Panc1 (cell line): Measurements from ENCODE around the gene CAMKMT. TPM values are rescaled to one million over a fixed set of nuclear protein-coding genes. Genes with fewer than 3 reads are reported as not detected.

Experiments used
- ATAC-seq: fragments of 200-7000 bp; cut with Tn5 transposase; 2 replicates; pipeline ENCODE4 v1.9.1; 2020; ENCODE audit warnings: mild to moderate bottlenecking, moderate library complexity
- BruUV-seq: library from RNA; stranded (reverse); fragments of 400-500 nt; replicated peaks from 2 replicates; lab custom pipeline; 2021; lab: Mats Ljungman, UMichigan
- CTCF ChIA-PET: fragments of 300-600 bp; sonication (Branson Sonifier 250); formaldehyde crosslinking; loops from one replicate; lab custom pipeline; 2022; ENCODE audit warnings: antibody characterized with exemption; lab: Charles Lee
- POLR2A ChIA-PET: fragments of 300-600 bp; sonication (Branson Sonifier 250); formaldehyde crosslinking; loops from one replicate; lab custom pipeline; 2022; ENCODE audit warnings: antibody characterized with exemption; lab: Charles Lee
- DNase-seq: peaks from one replicate; pipeline ENCODE4 v3.0.0-alpha.2; 2010; ENCODE audit warnings: low read depth, low spot score
- H3K27ac ChIP-seq: 2 replicates; pipeline ENCODE4 v1.5.1; 2011; ENCODE audit warnings: mild to moderate bottlenecking, low read length, inconsistent platforms
- H3K27me3 ChIP-seq: fragments of 200-500 bp; sonication (Bioruptor generic); 2 replicates; pipeline ENCODE4 v1.6.0; 2014; ENCODE audit warnings: low read length, inconsistent platforms; ENCODE audit not compliant: control insufficient read depth, insufficient read depth
- H3K36me3 ChIP-seq: fragments of 200-500 bp; sonication (Bioruptor generic); 2 replicates; pipeline ENCODE4 v1.5.1; 2014; ENCODE audit warnings: inconsistent platforms, mild to moderate bottlenecking, low read length, moderate library complexity; ENCODE audit not compliant: control insufficient read depth, insufficient read depth
- H3K4me1 ChIP-seq: 2 replicates; pipeline ENCODE4 v1.5.1; 2011; ENCODE audit warnings: inconsistent platforms, mild to moderate bottlenecking, low read length, moderate library complexity; ENCODE audit not compliant: control insufficient read depth, insufficient read depth
- H3K4me3 ChIP-seq, 2 experiments: 2 replicates each; pipeline ENCODE4 v1.5.1; 2011 to 2012; ENCODE audit warnings: low read depth in 2 of 2, low read length in 2 of 2, mild to moderate bottlenecking in 2 of 2, inconsistent platforms in 1 of 2, moderate library complexity in 1 of 2
- H3K9me3 ChIP-seq: fragments of 200-500 bp; sonication (Bioruptor generic); 2 replicates; pipeline ENCODE4 v1.5.1; 2014; ENCODE audit warnings: low read depth, mild to moderate bottlenecking, inconsistent platforms, low read length, moderate library complexity; ENCODE audit not compliant: control insufficient read depth, insufficient read depth
- POLR2AphosphoS5 ChIP-seq: IDR thresholded peaks from 2 replicates; pipeline ENCODE4 v1.6.1; 2012; ENCODE audit warnings: mild to moderate bottlenecking, low read depth, low read length, moderate library complexity
- SIN3A ChIP-seq: IDR thresholded peaks from 2 replicates; pipeline ENCODE4 v1.6.1; 2012; ENCODE audit warnings: low read depth, mild to moderate bottlenecking, low read length, moderate library complexity, borderline replicate concordance; ENCODE audit not compliant: insufficient read depth
- TCF7L2 ChIP-seq: IDR thresholded peaks from 2 replicates; pipeline ENCODE4 v1.6.1; 2011; ENCODE audit warnings: mild to moderate bottlenecking, low read depth, low read length, inconsistent platforms
- in situ Hi-C: cut with HindIII; loops from 2 replicates; pipeline ENCODE4 v1.10.0; 2016; ENCODE audit warnings: low sequenced_read_pairs, low pct_unique_long_range_greater_than_20kb
- intact Hi-C: fragments of 100-400 bp; cut with micrococcal nuclease; formaldehyde crosslinking; loops from one replicate; pipeline ENCODE4 v1.10.0; 2022; ENCODE audit not compliant: unreplicated experiment
- total RNA-seq: library from RNA; stranded (reverse); gene quantifications from one replicate; pipeline ENCODE4 v1.2.1, GENCODE V29; 2021; ENCODE audit not compliant: unreplicated experiment
- TF ChIP-seq, protein P1 (sequence below), 2 experiments: IDR thresholded peaks; 2 replicates each; pipeline ENCODE4 v1.6.1; 2011 to 2012; ENCODE audit warnings: low read depth in 2 of 2, control low read depth in 1 of 2, low read length in 1 of 2, mild to moderate bottlenecking in 1 of 2, moderate library complexity in 1 of 2; ENCODE audit not compliant: insufficient read depth in 1 of 2
- TF ChIP-seq, protein P2 (sequence below): fragments of 450-650 bp; IDR thresholded peaks from 2 replicates; pipeline ENCODE4 v1.5.1; 2017; ENCODE audit warnings: mild to moderate bottlenecking

CAMKMT gene
- total RNA-seq, 1 experiment from 2014 or later = 12.6 TPM

DNA sequence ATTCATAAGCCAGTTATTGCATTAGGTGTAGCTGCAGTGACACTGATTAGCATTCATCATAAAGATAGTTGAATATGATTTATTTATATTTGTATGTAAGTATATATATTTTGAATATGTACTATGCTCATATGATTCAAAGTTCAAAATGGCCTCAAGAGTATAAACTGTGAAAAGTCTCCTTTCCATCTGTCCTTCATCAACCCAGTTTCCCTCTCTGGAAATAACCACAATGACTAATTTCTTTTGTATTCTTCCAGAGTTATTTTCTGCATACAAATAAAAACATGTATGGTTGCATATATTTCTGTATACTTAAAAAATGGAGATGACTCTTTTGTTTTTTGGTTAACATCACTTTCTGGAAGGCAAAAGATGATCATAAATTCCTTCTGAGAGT lies 95.2 kb downstream of the CAMKMT start:
- no TSS peak for BruUV-seq
- Histone ChIP-seq H3K27ac (no peak overlapping the region), H3K4me1 (no peaks in the 10 kb centered on the region), H3K36me3 (no peaks in the 10 kb centered on the region; the same call in 1 of the 2 replicates), H3K4me3 (no peak overlapping the region), H3K9me3 (no peaks in the 10 kb centered on the region), H3K27me3 (no peaks in the 10 kb centered on the region)
- ChIA-PET CTCF (no interaction called here), POLR2A (no interaction called here)
- TF ChIP-seq, protein P1, sequence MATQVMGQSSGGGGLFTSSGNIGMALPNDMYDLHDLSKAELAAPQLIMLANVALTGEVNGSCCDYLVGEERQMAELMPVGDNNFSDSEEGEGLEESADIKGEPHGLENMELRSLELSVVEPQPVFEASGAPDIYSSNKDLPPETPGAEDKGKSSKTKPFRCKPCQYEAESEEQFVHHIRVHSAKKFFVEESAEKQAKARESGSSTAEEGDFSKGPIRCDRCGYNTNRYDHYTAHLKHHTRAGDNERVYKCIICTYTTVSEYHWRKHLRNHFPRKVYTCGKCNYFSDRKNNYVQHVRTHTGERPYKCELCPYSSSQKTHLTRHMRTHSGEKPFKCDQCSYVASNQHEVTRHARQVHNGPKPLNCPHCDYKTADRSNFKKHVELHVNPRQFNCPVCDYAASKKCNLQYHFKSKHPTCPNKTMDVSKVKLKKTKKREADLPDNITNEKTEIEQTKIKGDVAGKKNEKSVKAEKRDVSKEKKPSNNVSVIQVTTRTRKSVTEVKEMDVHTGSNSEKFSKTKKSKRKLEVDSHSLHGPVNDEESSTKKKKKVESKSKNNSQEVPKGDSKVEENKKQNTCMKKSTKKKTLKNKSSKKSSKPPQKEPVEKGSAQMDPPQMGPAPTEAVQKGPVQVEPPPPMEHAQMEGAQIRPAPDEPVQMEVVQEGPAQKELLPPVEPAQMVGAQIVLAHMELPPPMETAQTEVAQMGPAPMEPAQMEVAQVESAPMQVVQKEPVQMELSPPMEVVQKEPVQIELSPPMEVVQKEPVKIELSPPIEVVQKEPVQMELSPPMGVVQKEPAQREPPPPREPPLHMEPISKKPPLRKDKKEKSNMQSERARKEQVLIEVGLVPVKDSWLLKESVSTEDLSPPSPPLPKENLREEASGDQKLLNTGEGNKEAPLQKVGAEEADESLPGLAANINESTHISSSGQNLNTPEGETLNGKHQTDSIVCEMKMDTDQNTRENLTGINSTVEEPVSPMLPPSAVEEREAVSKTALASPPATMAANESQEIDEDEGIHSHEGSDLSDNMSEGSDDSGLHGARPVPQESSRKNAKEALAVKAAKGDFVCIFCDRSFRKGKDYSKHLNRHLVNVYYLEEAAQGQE (IDR thresholded peaks at IDR 0.05; ENCODE audit: insufficient read depth in 1 of 2, low read depth in 2 of 2, low read length in 1 of 2) = no peak
- no peak for TF ChIP-seq POLR2AphosphoS5
- TF ChIP-seq SIN3A = no peak
- TF ChIP-seq, protein P2, sequence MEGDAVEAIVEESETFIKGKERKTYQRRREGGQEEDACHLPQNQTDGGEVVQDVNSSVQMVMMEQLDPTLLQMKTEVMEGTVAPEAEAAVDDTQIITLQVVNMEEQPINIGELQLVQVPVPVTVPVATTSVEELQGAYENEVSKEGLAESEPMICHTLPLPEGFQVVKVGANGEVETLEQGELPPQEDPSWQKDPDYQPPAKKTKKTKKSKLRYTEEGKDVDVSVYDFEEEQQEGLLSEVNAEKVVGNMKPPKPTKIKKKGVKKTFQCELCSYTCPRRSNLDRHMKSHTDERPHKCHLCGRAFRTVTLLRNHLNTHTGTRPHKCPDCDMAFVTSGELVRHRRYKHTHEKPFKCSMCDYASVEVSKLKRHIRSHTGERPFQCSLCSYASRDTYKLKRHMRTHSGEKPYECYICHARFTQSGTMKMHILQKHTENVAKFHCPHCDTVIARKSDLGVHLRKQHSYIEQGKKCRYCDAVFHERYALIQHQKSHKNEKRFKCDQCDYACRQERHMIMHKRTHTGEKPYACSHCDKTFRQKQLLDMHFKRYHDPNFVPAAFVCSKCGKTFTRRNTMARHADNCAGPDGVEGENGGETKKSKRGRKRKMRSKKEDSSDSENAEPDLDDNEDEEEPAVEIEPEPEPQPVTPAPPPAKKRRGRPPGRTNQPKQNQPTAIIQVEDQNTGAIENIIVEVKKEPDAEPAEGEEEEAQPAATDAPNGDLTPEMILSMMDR = no peak
- TF ChIP-seq TCF7L2 = no peak
- DNase-seq = no peak
- no peak for ATAC-seq
- in situ Hi-C loops (no loop called here), intact Hi-C loops (no loop called here)

DNA sequence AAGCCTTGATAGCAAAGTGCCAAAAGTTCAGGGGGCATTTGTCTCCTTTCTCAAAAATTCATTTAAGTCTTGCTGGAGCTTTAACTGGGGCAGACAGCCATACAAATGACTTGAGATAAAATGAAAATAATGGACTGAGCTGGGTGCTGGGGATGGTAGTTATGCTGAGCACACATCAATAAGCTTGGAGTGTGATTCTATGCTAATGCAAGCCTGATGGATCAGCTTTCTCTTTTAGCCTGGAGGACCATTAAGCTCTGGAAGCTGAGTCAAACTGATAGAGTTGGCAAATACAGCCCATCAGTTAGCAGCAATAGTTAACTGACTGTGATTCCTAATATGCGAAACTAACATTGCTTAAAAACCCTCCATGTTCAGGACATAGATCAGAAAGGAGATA lies 98.0 kb downstream of the CAMKMT start:
- ATAC-seq = no peak
- Histone ChIP-seq H3K4me1 (no peaks in the 10 kb centered on the region), H3K36me3 (no peaks in the 10 kb centered on the region; the same call in 1 of the 2 replicates), H3K9me3 (peaks cover 3% of the 10 kb centered on the region; the same call in 1 of the 2 replicates), H3K27ac (no peak overlapping the region), H3K4me3 (no peak overlapping the region), H3K27me3 (no peaks in the 10 kb centered on the region)
- in situ Hi-C loops (no loop called here), intact Hi-C loops (no loop called here)
- no TSS peak for BruUV-seq
- CTCF ChIA-PET = no interaction called here
- DNase-seq = no peak
- TF ChIP-seq TCF7L2 (no peak), SIN3A (no peak), POLR2AphosphoS5 (no peak)
- TF ChIP-seq, protein P1 (IDR thresholded peaks at IDR 0.05; ENCODE audit: insufficient read depth in 1 of 2, low read depth in 2 of 2, low read length in 1 of 2) = no peak
- TF ChIP-seq, protein P2 = no peak
- POLR2A ChIA-PET = no interaction called here
